SK-MEL-5 (cell line): Measurements from ENCODE around the gene GRAMD1B. TPM values are rescaled to one million over a fixed set of nuclear protein-coding genes. Genes with fewer than 3 reads are reported as not detected.
"Not testable (repeated sequence)": the region's sequence is repeated elsewhere in the genome, so short reads cannot be mapped to it uniquely, and the experiment has no call there.

Source experiments
- DNase-seq: peaks from one replicate; pipeline ENCODE4 v3.0.0-alpha.2; 2016; ENCODE audit warnings: low read depth, low spot score
- in situ Hi-C: cut with HindIII; loops from 2 replicates; pipeline ENCODE4 v1.10.0; 2016; ENCODE audit warnings: low sequenced_read_pairs, high pct_unique_total_duplicates, low pct_unique_long_range_greater_than_20kb
- small RNA-seq, 2 experiments: library from RNA; depleted of rRNA; stranded (forward); fragments of <200 nt; gene quantifications; one replicate each; pipeline ENCODE3, GENCODE V24; 2014
- total RNA-seq: library from RNA; depleted of rRNA; stranded (reverse); fragments of >200 nt; shearing (Covaris generic); gene quantifications from 2 replicates; pipeline ENCODE4 v1.2.3, GENCODE V29; 2014; rRNA removed

The GRAMD1B gene
- total RNA-seq, 1 experiment from 2014 or later: 721 TPM

DNA sequence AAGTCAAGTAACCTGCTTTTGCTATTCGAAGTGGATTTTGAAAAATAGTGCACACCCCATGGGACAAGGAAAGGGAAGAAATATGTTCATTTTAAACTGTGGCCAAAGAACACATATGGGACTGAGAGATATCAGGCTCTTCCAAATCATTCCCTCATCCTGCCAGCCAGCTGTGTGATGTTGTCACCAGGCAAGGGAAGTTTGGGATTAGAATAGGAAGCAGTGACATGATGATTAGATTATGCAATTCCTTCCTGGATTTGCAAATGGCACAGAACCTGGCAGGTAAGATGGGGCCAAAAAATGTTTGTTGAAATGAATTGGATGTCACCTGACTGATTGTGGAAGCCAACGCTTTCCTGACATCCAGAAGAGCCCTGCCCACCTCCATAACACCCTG, 229.2 kb downstream of the GRAMD1B start:
- in situ Hi-C loops: loop anchor here (10.0 kb wide), 1 partner anchor 55 kb away; no protein-coding TSS in a partner anchor
- no peak for DNase-seq

GRCh38 chr11:123659965-123660364, 229.9 kb downstream of the GRAMD1B start:
- not testable (repeated sequence) for DNase-seq
- in situ Hi-C loops: loop anchor here (10.0 kb wide), 1 partner anchor 55 kb away; no protein-coding TSS in a partner anchor

- no peak for DNase-seq
Measured at GRCh38 chr11:123665306-123665705, 235.2 kb downstream of the GRAMD1B start.

GRCh38 chr11:123670081-123670480, 240.0 kb downstream of the GRAMD1B start:
- in situ Hi-C loops: no loop called here
- no peak for DNase-seq

More at GRCh38 chr11:123665306-123665705, 235.2 kb downstream of the GRAMD1B start:
- in situ Hi-C loops: no loop called here

DNA sequence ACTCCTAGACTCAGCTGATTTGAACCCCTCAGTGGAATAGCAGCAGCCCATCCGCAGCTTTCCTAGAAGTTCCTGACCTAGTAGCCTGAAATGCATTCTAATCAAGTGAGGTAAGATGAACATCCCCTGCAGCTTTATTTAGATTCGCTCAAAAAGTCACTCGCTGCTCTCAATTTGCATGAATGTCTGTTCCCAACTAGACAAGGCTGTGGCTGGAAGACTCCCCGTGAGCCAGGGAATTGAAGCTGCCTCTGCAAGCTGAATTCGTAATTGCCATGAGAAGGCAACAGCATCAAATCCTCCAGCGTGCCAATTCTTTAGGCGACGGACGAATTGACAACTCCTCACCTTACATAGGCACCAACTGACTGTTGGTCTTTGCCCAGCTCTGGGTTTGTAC, 241.5 kb downstream of the GRAMD1B start:
- in situ Hi-C loops: no loop called here
- no peak for DNase-seq

DNA sequence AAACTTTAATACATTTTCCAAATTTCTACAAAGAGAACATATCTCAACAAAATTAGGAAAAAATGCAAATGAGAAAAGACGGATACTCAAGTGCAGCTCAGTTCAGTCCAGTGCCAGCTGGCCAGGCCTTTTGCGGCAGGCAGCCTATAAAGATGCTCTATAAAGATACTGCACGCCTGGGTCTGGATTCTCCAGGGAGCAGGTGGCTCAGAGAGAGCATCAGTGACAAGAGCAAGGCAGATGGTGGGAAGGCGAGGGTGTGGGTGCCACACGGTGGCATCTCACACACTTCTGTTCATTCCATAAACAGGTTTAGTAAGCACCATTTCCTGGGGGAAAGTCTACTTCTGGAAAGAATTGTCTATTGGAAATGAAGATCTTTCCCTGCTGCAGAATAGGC, 242.5 kb downstream of the GRAMD1B start:
- no peak for DNase-seq
- in situ Hi-C loops: no loop called here

- in situ Hi-C loops: no loop called here
- no peak for DNase-seq
Measured at GRCh38 chr11:123674297-123674696, 244.2 kb downstream of the GRAMD1B start.

Small RNA genes lying within 50 kb of the gene (small RNA-seq; reads per million reads assigned to genes)
- 0 reads per million in 2 experiments for gene MIR4493

Other genes starting within 250 kb of the GRAMD1B start
- gene CLMP, start 235.0 kb upstream of the GRAMD1B start, total RNA-seq: not detected in 2 replicates
- 0.08 and 0.11 TPM in 2 replicates for gene SCN3B, start 224.4 kb downstream of the GRAMD1B start, total RNA-seq